H1 (cell line): Measurements from ENCODE around the gene ZNF280C. TPM values are rescaled to one million over a fixed set of nuclear protein-coding genes. Genes with fewer than 3 reads are reported as not detected.

Source experiments
- CTCF ChIA-PET: fragments of 300-600 bp; sonication (Branson Sonifier 250); formaldehyde crosslinking; loops from one replicate; lab custom pipeline; 2021; ENCODE audit not compliant: partially characterized antibody; lab: Charles Lee
- POLR2A ChIA-PET: fragments of 300-600 bp; sonication (Branson Sonifier 250); formaldehyde crosslinking; loops from one replicate; lab custom pipeline; 2021; ENCODE audit warnings: inconsistent platforms; ENCODE audit not compliant: partially characterized antibody; lab: Charles Lee
- DNase-seq, 2 experiments: peaks; one replicate each; pipeline versions ENCODE4 v3.0.0 to v3.0.0-alpha.2; 2010 to 2022; ENCODE audit warnings: low spot score in 2 of 2, low read depth in 1 of 2, mixed read lengths in 1 of 2
- FAIRE-seq: peaks from 2 replicates; lab custom pipeline; 2011; peaks lifted over from hg19 to GRCh38; lab: Jason Lieb, UNC
- H2AFZ ChIP-seq: 2 replicates; pipeline ENCODE4 v1.8.1; 2012; ENCODE audit warnings: low read length, inconsistent platforms
- H2AK5ac ChIP-seq: 2 replicates; pipeline ENCODE4 v1.6.1; 2013; ENCODE audit warnings: low read depth, low read length
- H2BK120ac ChIP-seq: replicated peaks from 2 replicates; pipeline ENCODE3; 2013; ENCODE audit warnings: low read depth, low read length, inconsistent platforms
- H2BK12ac ChIP-seq: 2 replicates; pipeline ENCODE4 v1.6.1; 2013; ENCODE audit warnings: low read depth, low read length
- H2BK15ac ChIP-seq: 2 replicates; pipeline ENCODE4 v1.6.1; 2013; ENCODE audit warnings: low read length
- H2BK20ac ChIP-seq: 2 replicates; pipeline ENCODE4 v1.6.1; 2013; ENCODE audit warnings: low read length
- H2BK5ac ChIP-seq: 2 replicates; pipeline ENCODE4 v1.6.1; 2013; ENCODE audit warnings: low read depth, low read length
- H3K14ac ChIP-seq: 2 replicates; pipeline ENCODE4 v1.6.1; 2013; ENCODE audit warnings: inconsistent platforms; ENCODE audit not compliant: insufficient read length
- H3K18ac ChIP-seq: 2 replicates; pipeline ENCODE4 v1.6.1; 2013; ENCODE audit warnings: low read length; ENCODE audit errors: extremely low read depth
- H3K23ac ChIP-seq: 2 replicates; pipeline ENCODE4 v1.6.1; 2013; ENCODE audit warnings: inconsistent platforms; ENCODE audit not compliant: insufficient read length
- H3K23me2 ChIP-seq: 2 replicates; pipeline ENCODE4 v1.6.1; 2013; ENCODE audit warnings: low read depth, low read length
- H3K27ac ChIP-seq: 2 replicates; pipeline ENCODE4 v1.6.1; 2011; ENCODE audit warnings: low read depth, low read length, inconsistent platforms
- H3K27me3 ChIP-seq, 4 experiments: replicated peaks in 1 of 4; 1 replicate in 1 of 4; 2 replicates in 3 of 4; pipeline versions ENCODE4 v1.6.1 to v1.8.1; 2011 to 2013; ENCODE audit warnings: low read length in 3 of 4, mild to moderate bottlenecking in 3 of 4, inconsistent platforms in 2 of 4, mixed read lengths in 2 of 4, moderate library complexity in 1 of 4; ENCODE audit not compliant: control insufficient read depth in 3 of 4, insufficient read depth in 3 of 4; ENCODE audit errors: extremely low read depth in 1 of 4
- H3K36me3 ChIP-seq, 4 experiments: 2 replicates each; pipeline versions ENCODE4 v1.6.1 to v1.8.1; 2011 to 2013; ENCODE audit warnings: mild to moderate bottlenecking in 4 of 4, low read length in 3 of 4, moderate library complexity in 2 of 4, control low read depth in 1 of 4, inconsistent platforms in 1 of 4; ENCODE audit not compliant: insufficient read depth in 4 of 4, control insufficient read depth in 2 of 4
- H3K4ac ChIP-seq: replicated peaks from 2 replicates; pipeline ENCODE3; 2013; ENCODE audit warnings: low read length, low read depth, mixed read lengths, inconsistent platforms; ENCODE audit not compliant: insufficient read length
- H3K4me1 ChIP-seq, 4 experiments: replicated peaks in 1 of 4; 1 replicate in 1 of 4; 2 replicates in 3 of 4; pipeline versions ENCODE4 v1.6.1 to v1.8.1; 2011 to 2013; ENCODE audit warnings: low read length in 3 of 4, inconsistent platforms in 2 of 4, mixed read lengths in 1 of 4; ENCODE audit not compliant: insufficient read depth in 4 of 4, control insufficient read depth in 3 of 4
- H3K4me2 ChIP-seq, 2 experiments: 2 replicates each; pipeline versions ENCODE4 v1.6.1 to v1.8.1; 2011 to 2013; ENCODE audit warnings: low read depth in 2 of 2, low read length in 2 of 2, control low read depth in 1 of 2, inconsistent platforms in 1 of 2, mild to moderate bottlenecking in 1 of 2; ENCODE audit not compliant: insufficient read depth in 1 of 2
- H3K4me3 ChIP-seq, 4 experiments: fragments of 200-600, 300-600 bp in 1 of 4; sonication (generic), shearing (Covaris generic), sonication (Bioruptor Twin) in 1 of 4; 2 replicates each; pipeline versions ENCODE4 v1.5.1 to v1.8.1; 2011 to 2016; ENCODE audit warnings: low read length in 4 of 4, low read depth in 3 of 4, control low read depth in 2 of 4, inconsistent platforms in 2 of 4, mild to moderate bottlenecking in 2 of 4, mixed read lengths in 1 of 4, moderate library complexity in 1 of 4; ENCODE audit not compliant: insufficient read depth in 2 of 4; ENCODE audit errors: extremely low read depth in 1 of 4
- H3K56ac ChIP-seq: replicated peaks from 2 replicates; pipeline ENCODE3; 2013; ENCODE audit warnings: low read depth, mild to moderate bottlenecking, mixed read lengths, low read length, inconsistent platforms; ENCODE audit not compliant: insufficient read length
- H3K79me1 ChIP-seq: 2 replicates; pipeline ENCODE4 v1.6.1; 2013; ENCODE audit warnings: low read depth, low read length, control low read depth
- H3K79me2 ChIP-seq, 2 experiments: 2 replicates each; pipeline versions ENCODE4 v1.6.1 to v1.8.1; 2012 to 2013; ENCODE audit warnings: low read length in 2 of 2, mild to moderate bottlenecking in 2 of 2, inconsistent platforms in 1 of 2; ENCODE audit not compliant: insufficient read depth in 2 of 2, control insufficient read depth in 1 of 2
- H3K9ac ChIP-seq, 4 experiments: replicated peaks in 1 of 4; 1 replicate in 1 of 4; 2 replicates in 3 of 4; pipeline versions ENCODE4 v1.6.1 to v1.8.1; 2011 to 2013; ENCODE audit warnings: low read depth in 3 of 4, low read length in 3 of 4, control low read depth in 2 of 4, mild to moderate bottlenecking in 2 of 4, moderate library complexity in 2 of 4, inconsistent platforms in 1 of 4; ENCODE audit errors: extremely low read depth in 1 of 4
- H3K9me3 ChIP-seq, 2 experiments: 2 replicates each; pipeline versions ENCODE4 v1.6.1 to v1.8.1; 2012 to 2013; ENCODE audit warnings: mild to moderate bottlenecking in 2 of 2, moderate library complexity in 2 of 2, control low read depth in 1 of 2, inconsistent platforms in 1 of 2, low read depth in 1 of 2, low read length in 1 of 2, mixed read lengths in 1 of 2; ENCODE audit not compliant: insufficient read depth in 2 of 2
- H4K20me1 ChIP-seq, 2 experiments: replicated peaks in 1 of 2; 2 replicates each; pipeline versions ENCODE3 to v1.8.1; 2011 to 2013; ENCODE audit warnings: inconsistent platforms in 2 of 2, low read length in 2 of 2, mild to moderate bottlenecking in 1 of 2; ENCODE audit not compliant: insufficient read depth in 2 of 2, control insufficient read depth in 1 of 2
- H4K5ac ChIP-seq: 2 replicates; pipeline ENCODE4 v1.6.1; 2013; ENCODE audit warnings: low read length, low read depth, mixed read lengths, inconsistent platforms; ENCODE audit not compliant: insufficient read length
- H4K8ac ChIP-seq: 2 replicates; pipeline ENCODE4 v1.8.0; 2013; ENCODE audit warnings: mild to moderate bottlenecking, moderate library complexity, low read length, inconsistent platforms; ENCODE audit not compliant: insufficient read depth; ENCODE audit errors: extremely low read depth
- H4K91ac ChIP-seq: replicated peaks from 2 replicates; pipeline ENCODE3; 2013; ENCODE audit warnings: low read length, mixed read lengths, inconsistent platforms; ENCODE audit not compliant: insufficient read length
- JUN ChIP-seq: IDR thresholded peaks from 2 replicates; pipeline ENCODE4 v1.6.1; 2011; ENCODE audit warnings: low read depth, mild to moderate bottlenecking, improper control_type of control experiment, low read length
- RAD21 ChIP-seq, 2 experiments: IDR thresholded peaks in 1 of 2; conservative IDR thresholded peaks in 1 of 2; 2 replicates each; pipeline ENCODE4 v1.6.1; 2011; ENCODE audit warnings: low read depth in 2 of 2, low read length in 2 of 2, improper control_type of control experiment in 1 of 2, inconsistent platforms in 1 of 2, mild to moderate bottlenecking in 1 of 2, moderate library complexity in 1 of 2
- SP4 ChIP-seq: IDR thresholded peaks from 2 replicates; pipeline ENCODE4 v1.6.1; 2012; ENCODE audit warnings: low read length, inconsistent platforms
- SUZ12 ChIP-seq: fragments of 200-600 bp; sonication (generic); IDR thresholded peaks from 2 replicates; pipeline ENCODE4 v1.6.1; 2012; ENCODE audit warnings: mild to moderate bottlenecking, inconsistent platforms, low read length, moderate library complexity, mixed read lengths
- TCF12 ChIP-seq: IDR thresholded peaks from 2 replicates; pipeline ENCODE4 v1.6.1; 2011; ENCODE audit warnings: low read depth, mild to moderate bottlenecking, low read length
- WGBS, 2 experiments: shearing (Covaris generic) in 1 of 2; methylation state at CpG; one replicate each; pipeline versions ENCODE4 v1.1.6 to v1.1.7; 2013 to 2015; ENCODE audit warnings: low lambda C conversion rate in 2 of 2, mixed read lengths in 2 of 2, inconsistent platforms in 1 of 2, low coverage in 1 of 2, missing lambda C conversion rate in 1 of 2; ENCODE audit not compliant: insufficient replicate concordance in 2 of 2, insufficient coverage in 1 of 2, insufficient read length in 1 of 2; ENCODE audit errors: extremely low coverage in 1 of 2, missing lambda C conversion rate in 1 of 2; 5-methylcytosine and 5-hydroxymethylcytosine counted together
- polyA plus RNA-seq, 7 experiments: library from polyadenylated mRNA; depleted of rRNA in 3 of 7; stranded (reverse) in 5 of 7; unstranded in 2 of 7; fragments of >200 nt in 5 of 7; fragments of 200-250 nt in 2 of 7; gene quantifications; 1 replicate in 5 of 7; 2 replicates in 1 of 7; 4 replicates in 1 of 7; pipeline versions ENCODE4 v1.2.1 to v1.2.3, GENCODE V29; 2011 to 2013; ENCODE audit warnings: missing spikeins in 2 of 7, mixed read lengths in 2 of 7
- total RNA-seq: library from RNA; stranded (reverse); fragmentation: NEBNext Ultra II Directional; extraction: Animal tissue kit (Norgen Biotek cat#: 25700); gene quantifications from 2 replicates; pipeline ENCODE4 v1.2.1, GENCODE V29; 2021

Gene ZNF280C
- total and polyA plus RNA-seq, 2 of the 8 experiments (the other 6 are each of a cell fraction or from before 2014, with no cell fraction given), result 8.4 to 13.4 TPM

GRCh38 chrX:130301405-130301804 is 32.7 kb upstream of the ZNF280C start:
- no peak overlapping the region for H3K9ac ChIP-seq
- H2BK15ac ChIP-seq, result no peak overlapping the region
- H3K4ac ChIP-seq, result no peak overlapping the region
- H2BK12ac ChIP-seq, result no peak overlapping the region
- no peak overlapping the region for H2AFZ ChIP-seq
- H3K4me1 ChIP-seq, result no peaks in the 10 kb centered on the region; a peak in 1 of 7 replicates
- no peak overlapping the region for H4K5ac ChIP-seq
- H2BK20ac ChIP-seq, result no peak overlapping the region
- no peak overlapping the region for H3K23ac ChIP-seq
- TF ChIP-seq JUN, result no peak
- no peak for TF ChIP-seq SUZ12
- no peak for TF ChIP-seq SP4
- no peak for TF ChIP-seq RAD21 (IDR thresholded peaks at IDR 0.05 in 1 of 2, conservative IDR thresholded peaks at IDR 0.05 in 1 of 2; ENCODE audit: low read depth in 2 of 2, low read length in 2 of 2)
- TF ChIP-seq TCF12, result no peak
- H4K91ac ChIP-seq, result no peak overlapping the region
- no peak overlapping the region for H2AK5ac ChIP-seq
- H3K27ac ChIP-seq, result no peak overlapping the region
- H3K4me2 ChIP-seq, result no peak overlapping the region
- DNase-seq (no peak), FAIRE-seq (no peak)
- no peaks in the 10 kb centered on the region for H4K20me1 ChIP-seq
- no peaks in the 10 kb centered on the region for H3K9me3 ChIP-seq
- no peaks in the 10 kb centered on the region for H3K79me2 ChIP-seq
- no peak overlapping the region for H3K4me3 ChIP-seq
- H2BK120ac ChIP-seq, result no peak overlapping the region
- H3K14ac ChIP-seq, result no peak overlapping the region
- H3K23me2 ChIP-seq, result no peaks in the 10 kb centered on the region
- no peaks in the 10 kb centered on the region for H3K27me3 ChIP-seq
- no peak overlapping the region for H2BK5ac ChIP-seq
- 90% methylated on average over 1 of the region's 1 CpG; no CpG with 5 or more reads in 1 of the 2 experiments for WGBS, 2 experiments
- no peak overlapping the region for H3K18ac ChIP-seq
- no peak overlapping the region for H3K56ac ChIP-seq
- H3K36me3 ChIP-seq, result no peaks in the 10 kb centered on the region
- no peak overlapping the region for H4K8ac ChIP-seq
- H3K79me1 ChIP-seq, result no peaks in the 10 kb centered on the region
- POLR2A ChIA-PET, result no interaction called here
- CTCF ChIA-PET, result no interaction called here
